Fibroblast of villous mesenchyme (primary cell): ENCODE measurements around the gene PTPRM. TPM values are rescaled to one million over a fixed set of nuclear protein-coding genes. Genes with fewer than 3 reads are reported as not detected.

Experiments used
- DNase-seq: peaks from one replicate; pipeline ENCODE4 v3.0.0-alpha.2; 2010; ENCODE audit warnings: low read depth
- H3K4me3 ChIP-seq: 2 replicates; pipeline ENCODE4 v1.5.1; 2011; ENCODE audit warnings: low read depth, mild to moderate bottlenecking, low read length
- CTCF ChIP-seq: IDR thresholded peaks from 2 replicates; pipeline ENCODE4 v1.5.1; 2012; ENCODE audit warnings: low read depth, mild to moderate bottlenecking, low read length; ENCODE audit not compliant: insufficient read depth
- total RNA-seq: library from RNA; depleted of rRNA; stranded (reverse); fragments of >200 nt; gene quantifications from 2 replicates; pipeline ENCODE4 v1.2.3, GENCODE V29; 2012

The PTPRM gene
- total RNA-seq, 1 donor = 56.1 TPM

GRCh38 chr18:7876354-7877104, 309.4 kb downstream of the PTPRM start:
- no peak overlapping the region for H3K4me3 ChIP-seq
- no peak for TF ChIP-seq CTCF
- no peak for DNase-seq

GRCh38 chr18:7877609-7878008, 310.5 kb downstream of the PTPRM start:
- no peak for TF ChIP-seq CTCF
- no peak for DNase-seq
- H3K4me3 ChIP-seq = no peak overlapping the region

GRCh38 chr18:7878265-7879211, 311.4 kb downstream of the PTPRM start:
- no peak for TF ChIP-seq CTCF
- H3K4me3 ChIP-seq = no peak overlapping the region
- DNase-seq = no peak

- no peak overlapping the region for H3K4me3 ChIP-seq
- no peak for DNase-seq
- TF ChIP-seq CTCF = no peak
Observed at GRCh38 chr18:7879717-7880116, 312.6 kb downstream of the PTPRM start.

- DNase-seq = peak; percentile 31
- no peak overlapping the region for H3K4me3 ChIP-seq
- no peak for TF ChIP-seq CTCF
Observed at GRCh38 chr18:7885865-7886264, 318.7 kb downstream of the PTPRM start.

- no peak overlapping the region for H3K4me3 ChIP-seq
- no peak for TF ChIP-seq CTCF
- no peak for DNase-seq
Observed at GRCh38 chr18:7886436-7886835, 319.3 kb downstream of the PTPRM start.
